Rectal smooth muscle tissue (tissue), 1 donor: ENCODE data around the gene COL27A1.

Experiments used
- H3K27ac ChIP-seq: one replicate; pipeline ENCODE4 v1.7.0; 2013; ENCODE audit warnings: low read depth, low read length, inconsistent platforms
- H3K27me3 ChIP-seq: one replicate; pipeline ENCODE4 v1.7.0; 2013; ENCODE audit warnings: low read length; ENCODE audit not compliant: control insufficient read depth, insufficient read depth
- H3K36me3 ChIP-seq: one replicate; pipeline ENCODE4 v1.7.0; 2013; ENCODE audit warnings: low read length; ENCODE audit not compliant: control insufficient read depth, insufficient read depth
- H3K4me1 ChIP-seq: one replicate; pipeline ENCODE4 v1.7.0; 2013; ENCODE audit warnings: low read length; ENCODE audit not compliant: control insufficient read depth, insufficient read depth
- H3K4me3 ChIP-seq: one replicate; pipeline ENCODE4 v1.7.0; 2013; ENCODE audit warnings: low read length
- H3K9ac ChIP-seq: one replicate; pipeline ENCODE4 v1.7.0; 2013; ENCODE audit warnings: low read length

COL27A1 gene

GRCh38 chr9:114280636-114281472 is 125.5 kb downstream of the COL27A1 start:
- no peaks in the 10 kb centered on the region for H3K4me1 ChIP-seq
- no peaks in the 10 kb centered on the region for H3K27me3 ChIP-seq
- H3K4me3 ChIP-seq = no peak overlapping the region
- H3K9ac ChIP-seq = no peak overlapping the region
- no peak overlapping the region for H3K27ac ChIP-seq
- no peaks in the 10 kb centered on the region for H3K36me3 ChIP-seq

DNA sequence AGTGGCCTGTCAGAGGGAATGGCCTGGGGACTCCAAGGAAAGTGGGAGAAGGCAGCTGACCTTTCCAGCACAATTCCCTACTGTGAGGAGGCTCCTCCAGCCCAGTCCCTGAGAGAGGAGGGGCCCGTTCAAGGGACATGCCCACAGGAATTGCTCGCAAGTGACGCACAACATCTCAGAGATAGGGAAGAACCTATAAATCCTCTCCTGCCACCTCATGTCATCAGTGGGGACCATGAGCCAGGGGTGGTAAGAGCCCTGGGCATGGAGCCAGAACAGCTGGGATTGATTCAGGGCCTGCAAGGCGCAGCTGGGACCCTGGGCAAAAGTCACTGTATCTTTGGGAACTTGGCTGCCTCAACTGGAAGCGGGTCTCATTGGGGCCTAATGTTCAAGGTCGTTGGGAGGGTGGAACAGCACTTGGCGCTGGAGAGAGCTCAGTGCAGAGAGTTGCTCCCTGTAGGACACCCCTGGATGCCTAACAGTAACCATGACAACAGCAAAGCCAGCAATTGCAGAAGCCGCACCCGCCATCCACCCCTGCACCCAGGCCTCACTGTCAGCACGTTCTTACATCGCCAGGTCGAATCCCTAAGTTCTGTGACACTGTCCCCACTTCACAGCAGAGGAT is 126.3 kb downstream of the COL27A1 start:
- Histone ChIP-seq H3K4me1 (no peaks in the 10 kb centered on the region), H3K4me3 (no peak overlapping the region), H3K9ac (no peak overlapping the region), H3K27ac (no peak overlapping the region), H3K27me3 (no peaks in the 10 kb centered on the region), H3K36me3 (no peaks in the 10 kb centered on the region)

- Histone ChIP-seq H3K4me1 (no peaks in the 10 kb centered on the region), H3K36me3 (no peaks in the 10 kb centered on the region), H3K27me3 (no peaks in the 10 kb centered on the region), H3K4me3 (no peak overlapping the region), H3K9ac (no peak overlapping the region), H3K27ac (no peak overlapping the region)
Measured at GRCh38 chr9:114282104-114282485, 126.8 kb downstream of the COL27A1 start.

DNA sequence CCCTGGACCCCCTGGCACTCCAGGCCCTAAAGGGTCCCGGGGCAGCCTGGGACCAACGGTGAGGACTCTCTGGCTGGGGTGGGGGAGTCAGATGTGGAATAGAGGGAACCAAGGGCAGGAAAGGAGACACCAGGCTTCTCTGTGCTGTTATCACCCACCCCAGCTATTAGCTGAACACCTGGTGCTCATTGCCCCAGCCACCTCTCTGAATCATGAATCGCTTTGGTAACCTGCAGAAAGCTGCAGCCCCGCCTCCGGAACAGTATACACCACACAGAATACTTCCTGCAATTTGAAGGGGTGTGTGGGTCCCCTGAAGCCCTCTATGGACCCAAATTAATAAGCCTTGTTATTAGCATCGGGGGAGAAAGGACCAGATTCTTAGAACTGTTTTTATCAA is 127.2 kb downstream of the COL27A1 start:
- Histone ChIP-seq H3K27me3 (no peaks in the 10 kb centered on the region), H3K9ac (no peak overlapping the region), H3K4me1 (no peaks in the 10 kb centered on the region), H3K27ac (no peak overlapping the region), H3K36me3 (no peaks in the 10 kb centered on the region), H3K4me3 (no peak overlapping the region)

- H3K4me3 ChIP-seq = no peak overlapping the region
- no peaks in the 10 kb centered on the region for H3K4me1 ChIP-seq
- no peak overlapping the region for H3K9ac ChIP-seq
- H3K27me3 ChIP-seq = no peaks in the 10 kb centered on the region
- no peak overlapping the region for H3K27ac ChIP-seq
- H3K36me3 ChIP-seq = no peaks in the 10 kb centered on the region
Measured at GRCh38 chr9:114282926-114283325, 127.6 kb downstream of the COL27A1 start.

DNA sequence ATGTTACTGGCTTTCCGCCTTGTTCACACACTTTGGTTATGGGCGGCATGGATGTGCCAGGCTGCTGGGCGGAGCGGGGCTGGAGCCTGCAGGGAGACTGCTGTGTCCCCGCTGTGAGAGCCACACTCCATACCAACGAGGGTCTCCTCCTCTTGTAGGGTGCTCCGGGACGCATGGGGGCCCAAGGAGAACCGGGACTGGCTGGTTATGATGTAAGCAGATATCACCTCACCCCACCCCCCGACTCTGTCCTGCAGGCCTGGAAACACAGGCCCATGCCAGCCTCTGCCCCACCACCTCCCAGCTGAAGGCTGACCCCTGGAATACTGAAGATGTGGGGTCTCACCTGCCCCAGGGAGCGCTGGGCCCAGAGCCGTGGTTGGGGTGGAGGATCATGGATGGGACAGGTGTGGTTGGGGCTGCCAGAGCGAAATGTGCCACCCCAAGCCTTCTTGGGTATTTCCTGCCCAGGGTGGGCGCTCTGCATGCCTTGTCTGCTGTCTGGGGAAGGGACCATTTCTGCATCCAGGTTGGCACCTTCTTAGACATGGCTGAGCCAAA is 128.3 kb downstream of the COL27A1 start:
- H3K4me1 ChIP-seq = no peaks in the 10 kb centered on the region
- no peaks in the 10 kb centered on the region for H3K27me3 ChIP-seq
- H3K36me3 ChIP-seq = no peaks in the 10 kb centered on the region
- H3K27ac ChIP-seq = no peak overlapping the region
- no peak overlapping the region for H3K9ac ChIP-seq
- H3K4me3 ChIP-seq = no peak overlapping the region

DNA sequence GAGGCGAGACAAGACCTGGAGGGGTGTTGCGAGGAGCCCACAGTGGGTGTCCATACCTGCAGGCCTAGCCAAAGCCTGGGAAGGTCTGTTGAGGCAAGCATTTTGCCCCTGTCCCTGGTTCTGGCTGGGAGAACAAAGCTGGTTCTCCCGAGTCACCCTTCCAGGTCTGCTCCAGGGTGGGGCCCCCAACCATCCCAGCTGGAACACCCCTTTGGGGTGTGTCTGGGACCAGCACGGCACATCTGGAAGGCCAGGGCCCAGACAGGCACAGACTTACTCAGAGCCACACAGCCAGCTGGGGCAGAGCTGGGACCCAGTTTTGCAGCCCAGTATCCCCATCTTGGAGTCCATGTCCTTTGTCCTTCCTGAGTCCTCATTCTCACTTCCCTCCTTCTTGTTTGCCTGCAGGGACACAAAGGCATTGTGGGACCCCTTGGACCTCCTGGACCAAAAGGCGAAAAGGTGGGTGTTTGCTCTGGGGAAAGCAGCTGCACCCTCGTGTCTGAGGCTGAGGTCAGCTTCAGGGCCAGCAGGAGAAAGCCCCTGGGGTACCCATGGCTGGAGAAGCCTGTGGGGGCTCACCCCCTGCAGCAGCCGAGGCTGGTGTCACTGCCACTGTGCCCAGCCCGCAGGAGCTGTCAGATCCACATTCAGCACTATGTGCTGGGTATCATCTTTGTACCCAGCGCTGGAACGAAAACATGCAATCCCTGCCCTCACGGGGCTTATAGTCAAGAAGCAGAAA is 129.2 kb downstream of the COL27A1 start:
- H3K27ac ChIP-seq = no peak overlapping the region
- H3K9ac ChIP-seq = no peak overlapping the region
- H3K4me3 ChIP-seq = no peak overlapping the region
- no peaks in the 10 kb centered on the region for H3K36me3 ChIP-seq
- H3K4me1 ChIP-seq = no peaks in the 10 kb centered on the region
- no peaks in the 10 kb centered on the region for H3K27me3 ChIP-seq

DNA sequence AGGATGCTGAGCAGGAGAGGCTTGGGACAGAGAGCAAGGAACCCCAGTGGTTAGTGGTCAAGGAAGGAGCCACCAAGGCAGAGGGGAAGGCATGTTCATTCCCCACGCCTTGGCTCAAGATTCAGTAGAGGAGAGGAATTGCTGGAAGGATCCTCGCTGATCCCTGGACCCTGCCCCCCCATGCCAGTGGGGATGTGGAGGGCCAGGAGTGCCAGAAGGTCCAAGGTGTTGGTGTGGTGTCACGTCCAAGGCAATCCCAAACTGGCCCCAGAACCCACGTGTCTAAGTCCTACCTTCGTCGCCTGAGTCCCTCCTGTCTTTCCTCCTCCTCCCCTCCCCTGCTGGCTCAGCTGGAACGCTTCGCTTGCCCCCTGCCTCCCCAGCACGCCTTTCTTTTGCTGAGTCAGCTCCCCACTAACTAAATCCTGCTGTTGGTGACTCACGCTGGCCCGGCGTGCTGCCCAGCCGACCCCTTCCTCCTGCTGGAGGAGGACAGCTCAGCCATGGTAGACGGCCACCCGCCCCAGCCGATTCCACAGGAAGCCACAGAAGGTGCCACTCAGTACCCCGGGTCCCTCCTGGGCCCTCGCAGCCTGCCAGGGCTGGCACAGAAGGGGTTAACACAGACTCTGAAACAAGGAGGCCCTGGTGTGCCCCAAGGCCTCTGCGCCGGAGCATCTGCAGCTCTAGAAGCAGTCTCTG is 130.0 kb downstream of the COL27A1 start:
- Histone ChIP-seq H3K9ac (no peak overlapping the region), H3K4me3 (no peak overlapping the region), H3K4me1 (no peaks in the 10 kb centered on the region), H3K27me3 (no peaks in the 10 kb centered on the region), H3K27ac (no peak overlapping the region), H3K36me3 (no peaks in the 10 kb centered on the region)

DNA sequence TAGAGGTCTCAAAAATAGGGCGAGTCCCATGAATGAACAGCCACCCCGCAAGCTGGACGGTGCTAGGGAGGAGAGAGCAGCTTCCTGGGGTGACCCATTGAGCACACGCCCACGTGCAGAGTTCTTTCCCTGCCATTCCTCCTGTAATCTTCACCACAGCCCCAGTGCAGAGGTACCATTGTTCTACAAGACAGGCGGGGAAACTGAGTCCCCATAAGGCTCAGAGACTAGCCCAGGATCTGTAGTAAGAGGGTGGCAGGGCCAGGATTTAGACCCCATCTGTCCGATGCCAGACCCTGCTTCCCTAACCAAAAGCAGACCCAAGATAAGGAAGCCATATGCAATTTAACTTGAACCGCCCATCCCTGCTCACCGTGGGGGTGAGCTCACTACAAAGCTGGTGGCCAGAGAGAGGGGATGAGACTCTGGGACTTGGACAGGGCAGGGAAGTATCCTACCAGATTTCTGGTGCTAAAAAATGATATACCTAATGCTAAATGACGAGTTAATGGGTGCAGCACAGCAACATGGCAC is 130.9 kb downstream of the COL27A1 start:
- Histone ChIP-seq H3K36me3 (no peaks in the 10 kb centered on the region), H3K27ac (no peak overlapping the region)

GRCh38 chr9:114287001-114287762 is 131.8 kb downstream of the COL27A1 start:
- H3K4me1 ChIP-seq = no peaks in the 10 kb centered on the region
- H3K36me3 ChIP-seq = no peaks in the 10 kb centered on the region
- no peaks in the 10 kb centered on the region for H3K27me3 ChIP-seq
- H3K9ac ChIP-seq = no peak overlapping the region
- H3K4me3 ChIP-seq = no peak overlapping the region
- no peak overlapping the region for H3K27ac ChIP-seq

More for the DNA sequence above, 130.9 kb downstream of the COL27A1 start:
- Histone ChIP-seq H3K9ac (no peak overlapping the region), H3K27me3 (no peaks in the 10 kb centered on the region), H3K4me3 (no peak overlapping the region), H3K4me1 (no peaks in the 10 kb centered on the region)

DNA sequence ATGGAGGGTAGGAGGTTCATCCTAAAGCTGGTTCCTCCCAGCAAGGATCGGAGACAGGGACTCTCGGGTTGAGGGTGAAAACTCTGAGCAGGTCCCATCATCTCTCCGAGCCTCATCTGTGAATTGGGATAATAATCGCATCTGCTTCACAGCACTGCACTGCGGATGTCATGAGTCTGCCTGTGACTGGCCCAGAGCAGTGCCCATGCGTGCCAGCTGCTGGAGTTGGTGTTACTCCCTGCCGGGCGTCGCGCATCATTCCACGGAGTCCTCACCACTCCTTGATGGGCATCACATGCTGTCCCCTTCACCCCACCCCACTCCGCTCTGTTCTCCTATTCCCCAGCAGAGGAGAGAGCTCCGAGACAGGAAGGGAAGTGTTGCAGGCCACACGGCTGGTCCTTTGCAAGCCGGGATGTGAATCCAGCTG is 132.4 kb downstream of the COL27A1 start:
- no peaks in the 10 kb centered on the region for H3K27me3 ChIP-seq
- H3K9ac ChIP-seq = no peak overlapping the region
- no peaks in the 10 kb centered on the region for H3K4me1 ChIP-seq
- H3K4me3 ChIP-seq = no peak overlapping the region
- H3K36me3 ChIP-seq = no peaks in the 10 kb centered on the region
- no peak overlapping the region for H3K27ac ChIP-seq
